Kidney (tissue), 14 donors: ENCODE data around the gene ERC2. TPM values are rescaled to one million over a fixed set of nuclear protein-coding genes. Genes with fewer than 3 reads are reported as not detected.

Experiments used
- DNase-seq, 5 donors: peaks; one replicate each; pipeline ENCODE4 v3.0.0-alpha.2; 2013 to 2020
- FAIRE-seq: peaks from 2 replicates; lab custom pipeline; 2012; peaks lifted over from hg19 to GRCh38; lab: Jason Lieb, UNC
- H3K27ac ChIP-seq, 2 donors: one replicate each; pipeline ENCODE4 v1.7.0; 2013; ENCODE audit warnings: low read depth in 2 of 2, low read length in 2 of 2, inconsistent platforms in 1 of 2
- H3K27me3 ChIP-seq: one replicate; pipeline ENCODE4 v1.7.1; 2013; ENCODE audit warnings: low read length, inconsistent platforms; ENCODE audit not compliant: control insufficient read depth, insufficient read depth
- H3K36me3 ChIP-seq, 3 donors: one replicate each; pipeline versions ENCODE4 v1.7.0 to v1.7.1; 2013; ENCODE audit warnings: low read length in 3 of 3, control low read depth in 1 of 3, inconsistent platforms in 1 of 3; ENCODE audit not compliant: insufficient read depth in 3 of 3, control insufficient read depth in 2 of 3
- H3K4me1 ChIP-seq, 3 donors: one replicate each; pipeline versions ENCODE4 v1.7.0 to v1.7.1; 2013; ENCODE audit warnings: low read length in 3 of 3, inconsistent platforms in 1 of 3, low read depth in 1 of 3; ENCODE audit not compliant: control insufficient read depth in 2 of 3, insufficient read depth in 2 of 3
- H3K4me3 ChIP-seq, 3 donors: one replicate each; pipeline versions ENCODE4 v1.7.0 to v1.8.1; 2013; ENCODE audit warnings: low read length in 3 of 3, control low read depth in 1 of 3, inconsistent platforms in 1 of 3
- H3K9ac ChIP-seq, 3 donors: one replicate each; pipeline versions ENCODE4 v1.7.0 to v1.7.1; 2013; ENCODE audit warnings: low read length in 3 of 3, control low read depth in 1 of 3, inconsistent platforms in 1 of 3
- H3K9me3 ChIP-seq, 3 donors: one replicate each; pipeline versions ENCODE4 v1.7.0 to v1.7.1; 2013; ENCODE audit warnings: low read length in 3 of 3, control low read depth in 1 of 3, inconsistent platforms in 1 of 3; ENCODE audit not compliant: control insufficient read depth in 2 of 3, insufficient read depth in 1 of 3
- CTCF ChIP-seq: IDR thresholded peaks from 3 replicates; pipeline ENCODE4 v1.5.1; 2012; ENCODE audit warnings: mild to moderate bottlenecking, moderate library complexity, borderline replicate concordance; ENCODE audit not compliant: insufficient read depth; ENCODE audit errors: extremely low read depth
- intact Hi-C: fragments of 100-400 bp; cut with DNase I; formaldehyde crosslinking; loops from one replicate; pipeline ENCODE4 v1.11.1; 2022
- polyA plus RNA-seq: library from polyadenylated mRNA; stranded (reverse); fragments of 350-450 nt; fragmentation: Illumina TruSeq; extraction: RNeasy Lipid Tissue Mini Kit (QIAGEN cat#74804); gene quantifications from one replicate; pipeline ENCODE4 v1.2.3, GENCODE V29; 2014; ENCODE audit warnings: low read depth, low replicate concordance; ENCODE audit not compliant: insufficient read depth
- total RNA-seq: library from RNA; stranded (reverse); fragmentation: NEBNext Ultra II Directional; extraction: Animal tissue kit (Norgen Biotek cat#: 25700); gene quantifications from one replicate; pipeline ENCODE4 v1.2.1, GENCODE V29; 2021
- donor health status: control.
- donor health status: control.
- donor health status: control.
- donor health status: control.
- donor health status: control.
- donor health status: DM: yes; HTN: yes; CAD: no.
- donor health status: Normal renal cell carcinoma (clear cell type).

Gene ERC2
- total and polyA plus RNA-seq, 2 donors from 2014 or later, result 0.92 to 3.8 TPM

GRCh38 chr3:56453011-56453410 is 15.3 kb downstream of the ERC2 start:
- Histone ChIP-seq H3K9ac (no peak overlapping the region), H3K9me3 (no peaks in the 10 kb centered on the region), H3K36me3 (no peaks in the 10 kb centered on the region), H3K27ac (no peak overlapping the region), H3K4me3 (no peak overlapping the region), H3K4me1 (no peaks in the 10 kb centered on the region), H3K27me3 (no peaks in the 10 kb centered on the region)
- intact Hi-C loops, result no loop called here
- DNase-seq (no peak), FAIRE-seq (no peak)
- TF ChIP-seq CTCF, result no peak

GRCh38 chr3:56452085-56452484 is 16.2 kb downstream of the ERC2 start:
- no peak overlapping the region for H3K4me3 ChIP-seq
- H3K9me3 ChIP-seq, result no peaks in the 10 kb centered on the region
- no peaks in the 10 kb centered on the region for H3K36me3 ChIP-seq
- no peak for DNase-seq
- no peaks in the 10 kb centered on the region for H3K27me3 ChIP-seq
- H3K9ac ChIP-seq, result no peak overlapping the region
- no peaks in the 10 kb centered on the region for H3K4me1 ChIP-seq
- H3K27ac ChIP-seq, result no peak overlapping the region
- FAIRE-seq, result no peak
- intact Hi-C loops, result no loop called here
- no peak for TF ChIP-seq CTCF

DNA sequence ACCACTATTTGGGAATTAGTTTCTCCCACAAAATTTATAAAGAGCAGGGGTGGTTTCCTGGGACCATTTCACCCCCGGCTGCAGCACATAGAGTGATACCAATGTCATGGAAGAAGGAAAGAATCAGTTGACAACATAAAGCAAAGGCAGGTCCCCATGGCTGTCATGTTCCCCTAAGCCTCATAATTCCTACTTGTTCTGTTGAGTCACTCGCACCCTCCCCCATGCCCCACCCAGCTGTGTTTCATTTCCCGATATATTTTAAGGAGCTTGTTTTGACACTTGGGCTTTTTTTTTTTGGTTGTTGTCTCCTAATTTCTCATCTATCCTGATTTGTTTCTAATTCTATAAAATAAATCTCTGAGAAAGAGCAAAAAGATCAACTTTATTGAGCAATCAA is 24.9 kb downstream of the ERC2 start:
- H3K27ac ChIP-seq, result no peak overlapping the region
- no peak for FAIRE-seq

More for the DNA sequence above, 24.9 kb downstream of the ERC2 start:
- H3K4me1 ChIP-seq, result no peaks in the 10 kb centered on the region
- no peaks in the 10 kb centered on the region for H3K27me3 ChIP-seq
- no peaks in the 10 kb centered on the region for H3K9me3 ChIP-seq
- H3K36me3 ChIP-seq, result no peaks in the 10 kb centered on the region
- H3K9ac ChIP-seq, result no peak overlapping the region
- no peak for TF ChIP-seq CTCF
- H3K4me3 ChIP-seq, result no peak overlapping the region
- DNase-seq, result no peak
- intact Hi-C loops, result no loop called here
